Pancreas (tissue), 10 donors: ENCODE measurements around the gene WDR75. TPM values are rescaled to one million over a fixed set of nuclear protein-coding genes. Genes with fewer than 3 reads are reported as not detected.
A peak's percentile ranks its signal among the peaks of the same experiment; 100 is the strongest.

Experiments used
- ATAC-seq, 4 donors: fragments of 200-7000 bp; cut with Tn5 transposase; one replicate each; pipeline versions ENCODE4 v1.8.0 to v1.9.1; 2020; ENCODE audit warnings: mild to moderate bottlenecking in 4 of 4, moderate library complexity in 4 of 4
- DNase-seq, 6 donors: peaks; one replicate each; pipeline ENCODE4 v3.0.0-alpha.2; 2020
- FAIRE-seq: peaks from 2 replicates; lab custom pipeline; 2012; peaks lifted over from hg19 to GRCh38; lab: Jason Lieb, UNC
- H3K27ac ChIP-seq, 4 donors: fragments of 200-600 bp; sonication (generic); 1 replicate in 3 of 4; 2 replicates in 1 of 4; pipeline versions ENCODE4 v1.5.0 to v1.8.0; 2020
- H3K27me3 ChIP-seq, 4 donors: fragments of 200-600 bp; one replicate each; pipeline ENCODE4 v1.8.0; 2021
- H3K36me3 ChIP-seq, 3 donors: fragments of 200-600 bp; sonication (generic) in 1 of 3; one replicate each; pipeline versions ENCODE4 v1.5.0 to v1.8.0; 2020 to 2021
- H3K4me1 ChIP-seq, 3 donors: fragments of 200-600 bp; one replicate each; pipeline ENCODE4 v1.8.0; 2021
- H3K4me3 ChIP-seq, 4 donors: fragments of 200-600 bp; sonication (generic) in 2 of 4; one replicate each; pipeline versions ENCODE4 v1.5.0 to v1.8.0; 2020 to 2021
- H3K9me3 ChIP-seq, 4 donors: fragments of 200-600 bp; one replicate each; pipeline ENCODE4 v1.8.0; 2021
- WGBS, 2 donors: extraction: QIAGEN DNeasy Blood & Tissue Kit; methylation state at CpG; one replicate each; pipeline ENCODE4 v1.1.7; 2013; 5-methylcytosine and 5-hydroxymethylcytosine counted together
- intact Hi-C, 3 donors: fragments of 100-400 bp; cut with DNase I; formaldehyde crosslinking; loops; one replicate each; pipeline versions ENCODE4 v1.11.1 to v1.14.2; 2022
- polyA plus RNA-seq, 2 donors: library from polyadenylated mRNA; stranded (reverse); fragments of 200-250 nt; gene quantifications; one replicate each; pipeline ENCODE4 v1.2.3, GENCODE V29; 2013
- total RNA-seq, 6 donors: library from RNA; stranded (reverse); fragmentation: NEBNext Ultra II Directional in 4 of 6; extraction: Animal tissue kit (Norgen Biotek cat#: 25700) in 4 of 6; gene quantifications; one replicate each; pipeline versions ENCODE4 v1.2.1 to v1.2.4, GENCODE V29; 2021 to 2023
- TF ChIP-seq, protein P1 (sequence below), 4 donors: fragments of 200-600 bp; sonication (generic) in 3 of 4; IDR thresholded peaks; one replicate each; pipeline versions ENCODE4 v1.5.0 to v1.8.0; 2021; ENCODE audit warnings: antibody characterized with exemption in 4 of 4
- donor health status: healthy with polysubstance abuse.
- donor health status: DM: no; HTN: no; CAD: no; lungs with moderate emphysema.
- donor health status: DM: no; HTN: no; CAD: no.
- donor health status: control.
- donor health status: control.
- donor health status: Bipolar disorder and iron deficiency.
- donor health status: DM: yes; HTN: yes; CAD: no.
- donor health status: DM: no; HTN: no; CAD: no.
- donor health status: DM: no; HTN: no; CAD: no.
- donor health status: DM: yes; HTN: yes; CAD: no.

The WDR75 gene
- total and polyA plus RNA-seq, 8 donors, result 11.3 to 20.9 (median 14.7) TPM

DNA sequence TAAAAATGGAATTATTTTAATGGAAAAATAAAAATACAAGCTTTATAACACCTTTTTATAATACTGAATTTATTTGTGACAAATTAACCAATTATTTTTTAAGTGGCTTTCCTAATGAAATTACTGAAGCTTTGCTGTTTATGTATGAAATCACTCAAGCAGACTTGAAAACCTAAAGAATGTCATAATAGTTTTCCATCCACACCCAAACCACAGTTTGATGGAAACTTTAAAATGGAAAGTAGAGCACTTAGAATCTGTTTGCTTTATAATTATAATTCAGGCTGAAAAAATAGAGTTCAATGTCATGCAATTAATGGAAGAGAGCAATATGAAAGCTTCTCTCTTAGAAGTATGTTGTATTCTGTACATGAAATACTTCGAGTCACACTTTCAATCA lies 31.6 kb upstream of the WDR75 start:
- Histone ChIP-seq H3K27ac (no peak overlapping the region), H3K9me3 (no peaks in the 10 kb centered on the region), H3K4me3 (no peak overlapping the region), H3K36me3 (no peaks in the 10 kb centered on the region), H3K27me3 (no peaks in the 10 kb centered on the region), H3K4me1 (no peaks in the 10 kb centered on the region)
- DNase-seq (no peak), ATAC-seq (no peak), FAIRE-seq (no peak)
- 71 to 87% methylated on average over 1 of the region's 1 CpG for WGBS, 2 donors
- TF ChIP-seq, protein P1, sequence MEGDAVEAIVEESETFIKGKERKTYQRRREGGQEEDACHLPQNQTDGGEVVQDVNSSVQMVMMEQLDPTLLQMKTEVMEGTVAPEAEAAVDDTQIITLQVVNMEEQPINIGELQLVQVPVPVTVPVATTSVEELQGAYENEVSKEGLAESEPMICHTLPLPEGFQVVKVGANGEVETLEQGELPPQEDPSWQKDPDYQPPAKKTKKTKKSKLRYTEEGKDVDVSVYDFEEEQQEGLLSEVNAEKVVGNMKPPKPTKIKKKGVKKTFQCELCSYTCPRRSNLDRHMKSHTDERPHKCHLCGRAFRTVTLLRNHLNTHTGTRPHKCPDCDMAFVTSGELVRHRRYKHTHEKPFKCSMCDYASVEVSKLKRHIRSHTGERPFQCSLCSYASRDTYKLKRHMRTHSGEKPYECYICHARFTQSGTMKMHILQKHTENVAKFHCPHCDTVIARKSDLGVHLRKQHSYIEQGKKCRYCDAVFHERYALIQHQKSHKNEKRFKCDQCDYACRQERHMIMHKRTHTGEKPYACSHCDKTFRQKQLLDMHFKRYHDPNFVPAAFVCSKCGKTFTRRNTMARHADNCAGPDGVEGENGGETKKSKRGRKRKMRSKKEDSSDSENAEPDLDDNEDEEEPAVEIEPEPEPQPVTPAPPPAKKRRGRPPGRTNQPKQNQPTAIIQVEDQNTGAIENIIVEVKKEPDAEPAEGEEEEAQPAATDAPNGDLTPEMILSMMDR (IDR thresholded peaks at IDR 0.05), result no peak
- intact Hi-C loops, result loop anchor here in 1 of 3 donors (10.0 kb wide), 2 partner anchors 315 to 885 kb away; no protein-coding TSS in a partner anchor

- TF ChIP-seq, protein P1 (IDR thresholded peaks at IDR 0.05), result no peak
- H3K36me3 ChIP-seq, result no peaks in the 10 kb centered on the region
- no peaks in the 10 kb centered on the region for H3K9me3 ChIP-seq
- 35 to 39% methylated on average over 5 of the region's 5 CpGs for WGBS, 2 donors
- no peaks in the 10 kb centered on the region for H3K27me3 ChIP-seq
- intact Hi-C loops, result loop anchor here in 1 of 3 donors (10.0 kb wide), 2 partner anchors 317 to 887 kb away; no protein-coding TSS in a partner anchor
- no peaks in the 10 kb centered on the region for H3K4me1 ChIP-seq
- no peak overlapping the region for H3K4me3 ChIP-seq
- ATAC-seq (peak in 3 of 4 donors; percentile 43 to 50 (median 45)), DNase-seq (no peak), FAIRE-seq (no peak)
- H3K27ac ChIP-seq, result no peak overlapping the region
Observed at GRCh38 chr2:189411860-189412259, 29.4 kb upstream of the WDR75 start.

DNA sequence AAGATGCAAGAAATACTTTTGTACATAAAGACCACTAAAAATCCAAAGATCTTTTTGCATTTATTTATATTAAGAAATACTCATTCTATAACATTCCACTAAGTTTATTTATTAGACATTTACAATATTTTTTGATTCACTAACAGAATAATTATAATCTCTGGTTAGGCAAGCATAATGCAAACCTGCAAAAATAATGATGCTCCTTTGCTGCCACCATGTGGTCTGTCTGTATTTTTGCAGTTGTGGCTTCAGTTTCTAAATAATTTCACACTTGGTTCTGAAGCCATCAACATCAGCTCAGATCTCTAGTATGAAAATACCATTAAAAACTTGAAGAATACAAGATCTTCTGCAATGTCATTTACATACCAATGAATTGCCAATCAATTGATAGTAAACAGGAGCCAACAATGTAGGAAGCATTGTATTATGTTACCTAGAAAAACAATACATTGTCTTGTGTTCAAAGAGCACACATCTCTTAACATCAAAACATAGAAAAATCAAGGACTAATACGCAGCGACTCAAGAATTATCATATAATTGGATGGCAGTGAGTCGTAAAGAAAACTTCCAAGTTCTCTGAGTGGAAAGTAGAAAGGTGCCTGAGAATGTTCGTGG lies 28.8 kb upstream of the WDR75 start:
- WGBS, 2 donors, result 35 to 44% methylated on average over 4 of the region's 4 CpGs

GRCh38 chr2:189413249-189413648 lies 28.0 kb upstream of the WDR75 start:
- DNase-seq (no peak), ATAC-seq (no peak), FAIRE-seq (no peak)
- no peaks in the 10 kb centered on the region for H3K27me3 ChIP-seq
- no peak overlapping the region for H3K4me3 ChIP-seq
- 79 to 81% methylated on average over 4 of the region's 4 CpGs for WGBS, 2 donors
- no peaks in the 10 kb centered on the region for H3K36me3 ChIP-seq
- TF ChIP-seq, protein P1 (IDR thresholded peaks at IDR 0.05), result no peak
- no peaks in the 10 kb centered on the region for H3K4me1 ChIP-seq
- H3K9me3 ChIP-seq, result no peaks in the 10 kb centered on the region
- H3K27ac ChIP-seq, result no peak overlapping the region
- intact Hi-C loops, result loop anchor here in 1 of 3 donors (10.0 kb wide), 2 partner anchors 318 to 888 kb away; no protein-coding TSS in a partner anchor

More for the DNA sequence above, 28.8 kb upstream of the WDR75 start:
- TF ChIP-seq, protein P1 (IDR thresholded peaks at IDR 0.05), result peak in 3 of 4 donors; percentile 32 to 64 (median 38)
- ATAC-seq (peak; percentile 64 to 90 (median 84)), FAIRE-seq (peak; percentile 98), DNase-seq (peak in 2 of 6 donors; percentile 7 to 48)
- Histone ChIP-seq H3K27ac (no peak overlapping the region), H3K4me3 (no peak overlapping the region), H3K9me3 (no peaks in the 10 kb centered on the region), H3K36me3 (no peaks in the 10 kb centered on the region), H3K4me1 (no peaks in the 10 kb centered on the region), H3K27me3 (no peaks in the 10 kb centered on the region)
- intact Hi-C loops, result loop anchor here in 1 of 3 donors (10.0 kb wide), 2 partner anchors 318 to 888 kb away; no protein-coding TSS in a partner anchor

- DNase-seq, result peak in 1 of 6 donors; percentile 37
- H3K9me3 ChIP-seq, result no peaks in the 10 kb centered on the region
- WGBS, 2 donors, result 78 to 79% methylated on average over 1 of the region's 1 CpG
- TF ChIP-seq, protein P1 (IDR thresholded peaks at IDR 0.05), result no peak
- intact Hi-C loops, result no loop called here
- H3K4me3 ChIP-seq, result no peak overlapping the region
- no peaks in the 10 kb centered on the region for H3K36me3 ChIP-seq
- ATAC-seq, result no peak
- no peak for FAIRE-seq
- no peak overlapping the region for H3K27ac ChIP-seq
- H3K4me1 ChIP-seq, result no peaks in the 10 kb centered on the region
- no peaks in the 10 kb centered on the region for H3K27me3 ChIP-seq
Observed at GRCh38 chr2:189421644-189422043, 19.6 kb upstream of the WDR75 start.
